ENCODE results near the gene CAMTA1.

CAMTA1 gene

GRCh38 chr1:6988796-6989195 lies 203.5 kb downstream of the CAMTA1 start:
- Histone ChIP-seq H3K4me3 (ENCODE audit: low read depth, low read length) (no peak overlapping the region), H3K9me3 (ENCODE audit: control insufficient read depth, insufficient read depth, low read depth, low read length) (no peaks in the 10 kb centered on the region), H3K27ac (ENCODE audit: extremely low read depth, low read depth, low read length) (no peak overlapping the region), H3K36me3 (ENCODE audit: control insufficient read depth in 2 of 2, insufficient read depth in 1 of 2, low read length in 2 of 2) (no peaks in the 10 kb centered on the region), H3K4me1 (ENCODE audit: control insufficient read depth, insufficient read depth, low read length) (0 out of 2 replicates have a peak, but pooled peaks cover 4% of the 10 kb centered on the region)
- TF ChIP-seq ZNF664 (tag by site-specific recombination; IDR thresholded peaks at IDR 0.05), result no peak
- peak; percentile 61; the same call in 1 of the 2 replicates for TF ChIP-seq ZNF707 (tag by site-specific recombination; IDR thresholded peaks at IDR 0.05)
- TF ChIP-seq ZNF837 (tag by site-specific recombination; IDR thresholded peaks at IDR 0.05), result no peak
- POLR2A ChIA-PET, result no interaction called here
- CTCF ChIA-PET, result no interaction called here

- ChIA-PET CTCF (no interaction called here), POLR2A (no interaction called here)
- TF ChIP-seq ZNF76 (tag by site-specific recombination; IDR thresholded peaks at IDR 0.05; ENCODE audit: borderline replicate concordance, low read depth), result no peak
- peak; percentile 67 for TF ChIP-seq SCRT2 (tag by site-specific recombination; IDR thresholded peaks at IDR 0.05)
- peak; percentile 87 for TF ChIP-seq GLIS1 (tag by site-specific recombination; IDR thresholded peaks at IDR 0.05)
- H3K4me1 ChIP-seq (ENCODE audit: control insufficient read depth, insufficient read depth, low read length), result 0 out of 2 replicates have a peak, but pooled peaks cover 4% of the 10 kb centered on the region
- no peaks in the 10 kb centered on the region for H3K9me3 ChIP-seq (ENCODE audit: control insufficient read depth, insufficient read depth, low read depth, low read length)
- H3K27ac ChIP-seq (ENCODE audit: extremely low read depth, low read depth, low read length), result no peak overlapping the region
- H3K4me3 ChIP-seq (ENCODE audit: low read depth, low read length), result no peak overlapping the region
- H3K36me3 ChIP-seq (ENCODE audit: control insufficient read depth in 2 of 2, insufficient read depth in 1 of 2, low read length in 2 of 2), result no peaks in the 10 kb centered on the region
Measured at GRCh38 chr1:6989212-6990159, 204.2 kb downstream of the CAMTA1 start.

GRCh38 chr1:6991266-6991665 lies 206.0 kb downstream of the CAMTA1 start:
- Histone ChIP-seq H3K36me3 (ENCODE audit: control insufficient read depth in 2 of 2, insufficient read depth in 1 of 2, low read length in 2 of 2) (no peaks in the 10 kb centered on the region), H3K27ac (ENCODE audit: extremely low read depth, low read depth, low read length) (no peak overlapping the region), H3K9me3 (ENCODE audit: control insufficient read depth, insufficient read depth, low read depth, low read length) (no peaks in the 10 kb centered on the region), H3K4me1 (ENCODE audit: control insufficient read depth, insufficient read depth, low read length) (0 out of 2 replicates have a peak, but pooled peaks cover 4% of the 10 kb centered on the region), H3K4me3 (ENCODE audit: low read depth, low read length) (no peak overlapping the region)
- CTCF ChIA-PET, result interaction anchor here (0.6 to 1.3 kb wide), 3 partner anchors 52 to 1804 kb away, joined by 3 to 5 read pairs (median 4); no protein-coding TSS in a partner anchor
- POLR2A ChIA-PET, result interaction anchor here (0.6 kb wide), 1 partner anchor 37 kb away, joined by 3 read pairs; no protein-coding TSS in a partner anchor
- TF ChIP-seq ZBTB11 (tag by site-specific recombination; conservative IDR thresholded peaks at IDR 0.05; ENCODE audit: low read depth), result no peak
- no peak for TF ChIP-seq ZBTB10 (tag by site-specific recombination; IDR thresholded peaks at IDR 0.05)
- no peak for TF ChIP-seq ZNF140 (tag by site-specific recombination; IDR thresholded peaks at IDR 0.05)
- TF ChIP-seq ZNF529 (tag by site-specific recombination; IDR thresholded peaks at IDR 0.05; ENCODE audit: insufficient replicate concordance), result no peak
- no peak for TF ChIP-seq ZNF785 (tag by site-specific recombination; IDR thresholded peaks at IDR 0.05)
- no peak for TF ChIP-seq ZNF600 (tag by site-specific recombination; IDR thresholded peaks at IDR 0.05)
- 0 out of 2 replicates have a peak, but pooled peaks have one; percentile 15 for TF ChIP-seq MYNN (tag by site-specific recombination; IDR thresholded peaks at IDR 0.05; ENCODE audit: borderline replicate concordance)
- no peak for TF ChIP-seq ZBTB17 (tag by site-specific recombination; IDR thresholded peaks at IDR 0.05)
- TF ChIP-seq PRDM10 (tag by site-specific recombination; IDR thresholded peaks at IDR 0.05), result no peak
- TF ChIP-seq ZNF335 (tag by site-specific recombination; conservative IDR thresholded peaks at IDR 0.05), result no peak
- TF ChIP-seq ZNF350 (tag by site-specific recombination; IDR thresholded peaks at IDR 0.05), result no peak
- TF ChIP-seq ZNF596 (tag by site-specific recombination; IDR thresholded peaks at IDR 0.05), result no peak
- no peak for TF ChIP-seq RBAK (tag by site-specific recombination; IDR thresholded peaks at IDR 0.05)
- no peak for TF ChIP-seq OSR2 (tag by site-specific recombination; IDR thresholded peaks at IDR 0.05)
- no peak for TF ChIP-seq ZNF776 (tag by site-specific recombination; IDR thresholded peaks at IDR 0.05; ENCODE audit: borderline replicate concordance)

Measured in HEK293 (cell line).